GM19397 (cell line): ENCODE results near the gene PUS10.
"Not testable (repeated sequence)": the region's sequence is repeated elsewhere in the genome, so short reads cannot be mapped to it uniquely, and the experiment has no call there.

ENCODE experiments used
- ATAC-seq: cut with Tn5 transposase; IDR thresholded peaks from one replicate; pipeline ENCODE4 v1.9.1; 2021; ENCODE audit warnings: mild to moderate bottlenecking, moderate library complexity; ENCODE audit not compliant: unreplicated experiment

PUS10 gene

DNA sequence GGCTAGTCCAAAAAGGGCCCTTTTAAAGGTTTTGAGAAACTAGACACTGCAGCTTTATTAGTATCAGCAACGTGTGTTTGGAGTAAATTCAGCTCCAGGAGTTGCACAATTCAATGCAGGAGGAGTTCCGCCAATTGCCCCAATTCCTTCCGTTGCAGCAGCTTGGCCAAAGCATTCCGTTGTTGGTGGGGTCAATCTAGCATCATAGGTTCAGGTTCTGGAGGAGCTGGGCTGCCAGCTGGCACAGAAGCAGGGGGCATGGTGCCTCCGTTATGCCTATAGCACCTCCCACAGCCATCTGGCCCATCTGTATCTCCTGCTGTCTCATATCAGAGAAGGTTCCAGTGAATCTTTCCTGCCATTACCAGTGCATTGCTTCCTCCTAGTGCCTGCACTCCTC, 81.3 kb downstream of the PUS10 start:
- no peak for ATAC-seq

DNA sequence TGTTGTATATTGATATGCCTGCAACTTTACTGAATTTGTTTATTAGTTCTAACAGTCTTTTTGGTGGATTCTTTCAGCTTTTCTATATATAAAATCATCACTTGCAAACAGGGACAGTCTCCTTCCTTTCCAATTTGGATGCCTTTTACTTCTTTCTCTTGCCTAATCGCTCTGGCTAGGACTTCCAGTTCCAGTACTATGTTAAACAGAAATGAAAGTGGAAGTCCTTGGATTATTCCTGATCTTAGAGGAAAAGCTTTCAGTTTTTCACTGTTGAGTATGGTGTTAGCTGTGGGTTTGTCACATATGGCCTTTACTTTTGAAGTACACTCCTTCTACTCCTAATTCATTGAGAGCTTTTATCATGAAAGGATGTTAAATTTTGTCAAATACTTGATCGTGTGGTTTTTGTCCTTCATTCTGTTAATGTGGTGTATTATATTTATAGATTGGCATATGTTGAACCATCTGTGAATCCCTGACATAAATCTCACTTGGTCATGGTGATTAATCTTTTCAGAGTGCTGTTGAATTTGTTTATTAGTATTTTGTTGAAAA, 83.8 kb downstream of the PUS10 start:
- no peak for ATAC-seq

GRCh38 chr2:60932954-60933353, 85.1 kb downstream of the PUS10 start:
- ATAC-seq = no peak

GRCh38 chr2:60932061-60932460, 86.0 kb downstream of the PUS10 start:
- not testable (repeated sequence) for ATAC-seq

GRCh38 chr2:60926741-60927552, 91.1 kb downstream of the PUS10 start:
- no peak for ATAC-seq

DNA sequence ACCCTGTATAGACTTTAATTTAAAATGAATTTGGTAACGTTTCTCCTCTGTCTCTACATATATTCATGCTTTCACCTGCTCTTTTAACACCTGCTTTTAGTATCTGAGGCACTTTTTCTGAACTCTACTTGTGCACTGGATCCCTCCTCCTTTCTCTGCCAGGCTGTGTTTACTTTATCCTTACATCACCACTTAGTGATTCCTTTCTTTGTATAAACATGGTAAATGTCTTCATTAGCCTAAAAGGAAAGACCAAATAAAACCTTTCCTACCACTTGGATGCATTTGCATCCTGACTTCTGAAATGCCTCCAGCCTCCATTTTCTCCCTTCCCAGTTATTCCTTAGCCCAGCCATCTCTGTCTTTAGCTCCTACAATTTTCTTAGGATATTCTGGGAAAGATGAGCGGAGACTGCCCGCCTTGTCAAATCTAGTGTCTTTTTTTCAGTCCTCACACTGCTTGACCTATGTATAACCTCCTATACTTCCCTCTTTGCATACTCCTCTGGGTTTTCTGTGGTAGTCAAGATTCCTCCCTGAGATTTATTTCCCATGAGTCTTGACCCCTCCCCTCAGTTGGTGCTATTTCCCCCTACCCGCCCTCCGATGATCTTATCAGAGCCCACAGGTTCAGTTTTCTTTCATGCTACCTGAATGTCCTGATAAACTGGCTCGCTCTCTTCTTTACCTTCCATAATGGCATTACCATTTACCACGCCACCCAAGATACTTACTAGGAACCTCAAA, 91.9 kb downstream of the PUS10 start:
- ATAC-seq = no peak

DNA sequence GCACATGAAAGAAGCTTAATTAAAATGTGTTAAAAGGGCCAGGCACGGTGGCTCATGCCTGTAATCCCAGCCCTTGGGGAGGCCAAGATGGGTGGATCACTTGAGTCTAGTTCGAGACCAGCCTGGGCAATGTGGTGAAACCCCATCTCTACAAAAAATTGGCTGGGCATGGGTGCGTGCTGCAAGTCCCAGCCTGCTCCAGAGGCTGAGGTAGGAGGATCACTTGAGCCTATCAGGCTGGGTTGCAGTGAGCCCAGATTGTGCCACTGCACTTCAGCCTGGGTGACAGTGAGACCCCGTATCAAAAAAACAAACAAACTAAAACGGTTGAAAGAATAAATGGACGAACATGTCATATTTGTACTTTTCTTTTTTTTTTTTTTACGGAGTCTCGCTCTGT, 110.7 kb downstream of the PUS10 start:
- ATAC-seq = no peak

GRCh38 chr2:60906395-60906794, 111.7 kb downstream of the PUS10 start:
- no peak for ATAC-seq

GRCh38 chr2:60905867-60906266, 112.2 kb downstream of the PUS10 start:
- ATAC-seq = not testable (repeated sequence)

GRCh38 chr2:60901296-60901695, 116.8 kb downstream of the PUS10 start:
- not testable (repeated sequence) for ATAC-seq

DNA sequence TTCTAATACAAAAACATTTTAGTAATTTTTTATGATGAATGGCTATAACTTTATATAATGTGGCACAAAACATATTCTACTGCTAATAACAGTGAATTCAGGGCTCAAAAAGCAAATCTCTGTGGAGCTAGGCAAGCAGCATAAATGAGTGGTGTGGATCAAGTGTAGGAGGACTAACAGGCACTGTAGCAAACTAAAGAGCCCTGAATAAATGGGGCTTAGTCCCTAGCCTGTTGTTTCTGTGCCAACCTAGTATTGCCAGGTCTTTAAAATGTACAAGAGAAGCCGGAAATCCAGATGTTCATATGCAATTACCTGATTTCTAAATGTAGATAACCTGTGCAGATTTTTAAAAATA, 118.2 kb downstream of the PUS10 start:
- ATAC-seq = no peak

- no peak for ATAC-seq
These were observed 118.7 kb downstream of the PUS10 start for GRCh38 chr2:60899230-60899891.

DNA sequence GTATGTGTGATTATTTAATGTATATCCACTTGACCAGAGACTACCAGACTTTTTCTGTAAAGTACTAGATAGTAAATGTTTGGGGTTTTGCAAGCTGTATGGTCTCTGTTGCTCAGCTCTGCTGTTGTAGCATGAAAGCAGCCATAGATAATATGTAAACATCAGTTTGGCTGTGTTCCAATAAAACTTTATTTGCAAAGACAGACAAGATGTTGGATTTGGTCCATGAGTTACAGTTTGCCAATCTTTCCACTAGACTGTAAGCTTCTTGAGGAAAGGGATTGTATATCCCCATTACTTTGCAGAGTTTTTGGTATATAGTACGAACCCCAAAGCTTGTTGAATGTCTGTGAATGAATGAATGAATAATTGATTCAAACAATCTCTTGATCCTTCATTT, 119.5 kb downstream of the PUS10 start:
- no peak for ATAC-seq
